Mesenchymal stem cell (in vitro differentiated cells and primary cell): ENCODE data around the gene TRMT11.
A peak's percentile ranks its signal among the peaks of the same experiment; 100 is the strongest.
"Not testable (repeated sequence)": the region's sequence is repeated elsewhere in the genome, so short reads cannot be mapped to it uniquely, and the experiment has no call there.

Experiments used
- DNase-seq: peaks from one replicate; pipeline ENCODE4 v3.0.0-alpha.2; 2013
- H2AFZ ChIP-seq: one replicate; pipeline ENCODE4 v1.6.1; 2013; ENCODE audit warnings: low read depth, mild to moderate bottlenecking, control low read depth, inconsistent platforms, low read length, moderate library complexity
- H2AK5ac ChIP-seq: 2 replicates; pipeline ENCODE4 v1.6.1; 2013; ENCODE audit warnings: low read length, moderate library complexity, mild to moderate bottlenecking, inconsistent platforms; ENCODE audit not compliant: severe bottlenecking
- H2BK120ac ChIP-seq: one replicate; pipeline ENCODE4 v1.6.1; 2013; ENCODE audit warnings: low read depth, mild to moderate bottlenecking, inconsistent platforms, low read length, moderate library complexity
- H2BK12ac ChIP-seq, 2 experiments: one replicate each; pipeline ENCODE4 v1.6.1; 2013; ENCODE audit warnings: inconsistent platforms in 2 of 2, low read length in 2 of 2, mild to moderate bottlenecking in 2 of 2, moderate library complexity in 2 of 2, control low read depth in 1 of 2
- H2BK15ac ChIP-seq: one replicate; pipeline ENCODE4 v1.6.1; 2013; ENCODE audit warnings: mild to moderate bottlenecking, low read depth, inconsistent platforms; ENCODE audit not compliant: poor library complexity, severe bottlenecking
- H2BK5ac ChIP-seq: 2 replicates; pipeline ENCODE4 v1.6.1; 2013; ENCODE audit warnings: low read depth, mild to moderate bottlenecking, low read length, control low read depth, inconsistent platforms; ENCODE audit not compliant: poor library complexity, severe bottlenecking
- H3K14ac ChIP-seq, 2 experiments: one replicate each; pipeline ENCODE4 v1.6.1; 2013; ENCODE audit warnings: inconsistent platforms in 2 of 2, low read length in 2 of 2, control low read depth in 1 of 2, mild to moderate bottlenecking in 1 of 2, moderate library complexity in 1 of 2
- H3K18ac ChIP-seq, 2 experiments: one replicate each; pipeline ENCODE4 v1.6.1; 2013; ENCODE audit warnings: inconsistent platforms in 2 of 2, low read length in 2 of 2, control low read depth in 1 of 2, low read depth in 1 of 2, mild to moderate bottlenecking in 1 of 2
- H3K23ac ChIP-seq, 2 experiments: one replicate each; pipeline ENCODE4 v1.6.1; 2013; ENCODE audit warnings: inconsistent platforms in 2 of 2, low read length in 2 of 2, mild to moderate bottlenecking in 2 of 2, moderate library complexity in 2 of 2, control low read depth in 1 of 2
- H3K27ac ChIP-seq: 2 replicates; pipeline ENCODE4 v1.5.1; 2013; ENCODE audit warnings: mild to moderate bottlenecking, moderate library complexity, low read length, control low read depth, inconsistent platforms; ENCODE audit not compliant: poor library complexity, severe bottlenecking
- H3K27me3 ChIP-seq, 2 experiments: 2 replicates each; pipeline versions ENCODE4 v1.6.1 to v1.7.0; 2013; ENCODE audit warnings: low read length in 2 of 2, mild to moderate bottlenecking in 2 of 2, moderate library complexity in 2 of 2, control low read depth in 1 of 2, inconsistent platforms in 1 of 2; ENCODE audit not compliant: control insufficient read depth in 1 of 2, insufficient read depth in 1 of 2
- H3K36me3 ChIP-seq, 2 experiments: 2 replicates each; pipeline versions ENCODE4 v1.6.1 to v1.7.0; 2013; ENCODE audit warnings: low read length in 2 of 2, control low read depth in 1 of 2, inconsistent platforms in 1 of 2, low read depth in 1 of 2, mild to moderate bottlenecking in 1 of 2; ENCODE audit not compliant: insufficient read depth in 2 of 2, control insufficient read depth in 1 of 2
- H3K4ac ChIP-seq, 2 experiments: one replicate each; pipeline ENCODE4 v1.6.1; 2013; ENCODE audit warnings: inconsistent platforms in 2 of 2, low read length in 2 of 2, mild to moderate bottlenecking in 2 of 2, moderate library complexity in 2 of 2, control low read depth in 1 of 2, low read depth in 1 of 2
- H3K4me1 ChIP-seq: 2 replicates; pipeline ENCODE4 v1.6.1; 2013; ENCODE audit warnings: low read depth, low read length, control low read depth; ENCODE audit not compliant: control insufficient read depth, insufficient read depth
- H3K4me2 ChIP-seq: 2 replicates; pipeline ENCODE4 v1.6.1; 2013; ENCODE audit warnings: low read length, mild to moderate bottlenecking, inconsistent platforms; ENCODE audit not compliant: poor library complexity, severe bottlenecking
- H3K4me3 ChIP-seq, 2 experiments: 2 replicates each; pipeline versions ENCODE4 v1.5.1 to v1.7.0; 2013; ENCODE audit warnings: low read length in 2 of 2, mild to moderate bottlenecking in 2 of 2, control low read depth in 1 of 2, low read depth in 1 of 2; ENCODE audit not compliant: insufficient read depth in 1 of 2
- H3K79me1 ChIP-seq: replicated peaks from 2 replicates; pipeline ENCODE4 v1.6.1; 2013; ENCODE audit warnings: mild to moderate bottlenecking, control low read depth, low read length, inconsistent platforms; ENCODE audit not compliant: poor library complexity, severe bottlenecking
- H3K9ac ChIP-seq: 2 replicates; pipeline ENCODE4 v1.7.0; 2013; ENCODE audit warnings: mild to moderate bottlenecking, low read length, moderate library complexity
- H3K9me3 ChIP-seq: 2 replicates; pipeline ENCODE4 v1.7.0; 2013; ENCODE audit warnings: mild to moderate bottlenecking, low read length; ENCODE audit not compliant: control insufficient read depth
- H4K8ac ChIP-seq: one replicate; pipeline ENCODE4 v1.6.1; 2013; ENCODE audit warnings: inconsistent platforms, mild to moderate bottlenecking, low read length, moderate library complexity
- H4K91ac ChIP-seq: one replicate; pipeline ENCODE4 v1.6.1; 2013; ENCODE audit warnings: mild to moderate bottlenecking, low read length, inconsistent platforms
- WGBS: methylation state at CpG from one replicate; pipeline ENCODE4 v1.1.7; 2013; ENCODE audit warnings: mixed read lengths; 5-methylcytosine and 5-hydroxymethylcytosine counted together

Gene TRMT11

GRCh38 chr6:126017668-126018067 lies 31.3 kb downstream of the TRMT11 start:
- Histone ChIP-seq H4K8ac (no peak overlapping the region), H3K4me3 (no peak overlapping the region), H3K18ac (no peak overlapping the region), H3K4ac (no peak overlapping the region), H4K91ac (no peak overlapping the region), H3K27ac (no peak overlapping the region), H3K9me3 (no peaks in the 10 kb centered on the region), H3K4me2 (no peak overlapping the region), H2AFZ (no peak overlapping the region), H3K36me3 (peaks cover 6 to 63% of the 10 kb centered on the region in 2 experiments), H3K9ac (no peak overlapping the region), H2BK15ac (no peak overlapping the region), H3K23ac (no peak overlapping the region), H3K4me1 (no peaks in the 10 kb centered on the region), H2BK12ac (no peak overlapping the region), H2BK120ac (no peak overlapping the region), H2BK5ac (no peak overlapping the region), H2AK5ac (no peak overlapping the region), H3K27me3 (no peaks in the 10 kb centered on the region), H3K14ac (no peak overlapping the region), H3K79me1 (peaks cover 2% of the 10 kb centered on the region)
- DNase-seq: no peak

- Histone ChIP-seq H2AK5ac (no peak overlapping the region), H3K4me3 (no peak overlapping the region), H2BK15ac (no peak overlapping the region), H3K9me3 (no peaks in the 10 kb centered on the region), H3K4ac (no peak overlapping the region), H3K4me1 (no peaks in the 10 kb centered on the region), H3K18ac (no peak overlapping the region), H3K14ac (no peak overlapping the region), H4K91ac (no peak overlapping the region), H2BK120ac (no peak overlapping the region), H3K27me3 (no peaks in the 10 kb centered on the region), H2BK5ac (no peak overlapping the region), H3K79me1 (peaks cover 2% of the 10 kb centered on the region), H3K36me3 (peaks cover 4 to 66% of the 10 kb centered on the region in 2 experiments), H2AFZ (no peak overlapping the region), H3K4me2 (no peak overlapping the region), H3K9ac (no peak overlapping the region), H2BK12ac (no peak overlapping the region), H3K23ac (no peak overlapping the region), H3K27ac (no peak overlapping the region), H4K8ac (no peak overlapping the region)
- no peak for DNase-seq
- WGBS: 95% methylated on average over 5 of the region's 5 CpGs
Observed at GRCh38 chr6:126020305-126021050, 34.1 kb downstream of the TRMT11 start.

GRCh38 chr6:126023474-126023873 lies 37.1 kb downstream of the TRMT11 start:
- H2BK12ac ChIP-seq, H3K9me3 ChIP-seq, H2BK120ac ChIP-seq, H2BK5ac ChIP-seq, H2AK5ac ChIP-seq, H2AFZ ChIP-seq, H3K4me2 ChIP-seq, H4K8ac ChIP-seq, H3K27ac ChIP-seq, H2BK15ac ChIP-seq, H3K4me1 ChIP-seq, H3K79me1 ChIP-seq, H3K14ac ChIP-seq, H3K9ac ChIP-seq, H3K4me3 ChIP-seq, H3K27me3 ChIP-seq, H3K4ac ChIP-seq, H3K23ac ChIP-seq, H3K18ac ChIP-seq, H4K91ac ChIP-seq: not testable (repeated sequence)
- WGBS: 89% methylated on average over 2 of the region's 3 CpGs
- peaks cover 4 to 64% of the 10 kb centered on the region in 2 experiments for H3K36me3 ChIP-seq
- peak; percentile 57 for DNase-seq

DNA sequence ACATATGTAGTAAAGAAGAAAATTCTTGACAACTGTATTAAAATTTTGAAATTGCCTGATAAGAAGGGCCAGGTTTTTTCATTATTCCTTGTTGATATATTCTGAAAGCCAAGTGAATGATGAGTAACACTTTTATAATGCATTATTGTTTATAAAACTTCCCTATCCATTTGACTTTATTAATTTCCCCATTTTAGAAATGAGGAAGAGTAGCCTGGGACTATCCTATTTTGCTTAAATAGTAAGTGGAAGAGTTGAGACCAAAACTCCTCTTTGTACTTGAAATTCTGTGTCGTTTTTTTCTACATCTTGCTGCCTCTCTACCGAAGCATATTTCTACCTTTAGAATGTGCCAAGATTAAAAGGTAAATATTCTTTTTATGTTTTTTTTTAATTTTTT lies 39.7 kb downstream of the TRMT11 start:
- H3K14ac ChIP-seq: no peak overlapping the region
- DNase-seq: no peak
- no peak overlapping the region for H3K9ac ChIP-seq
- no peaks in the 10 kb centered on the region for H3K27me3 ChIP-seq
- H3K36me3 ChIP-seq: peaks cover 4 to 53% of the 10 kb centered on the region in 2 experiments
- no peak overlapping the region for H3K4me3 ChIP-seq
- WGBS: no CpG with 5 or more reads among the region's 2 CpGs
- H3K79me1 ChIP-seq: no peaks in the 10 kb centered on the region
- no peak overlapping the region for H2AK5ac ChIP-seq
- no peaks in the 10 kb centered on the region for H3K4me1 ChIP-seq
- H3K4me2 ChIP-seq: no peak overlapping the region
- H2BK5ac ChIP-seq: no peak overlapping the region
- H3K4ac ChIP-seq: no peak overlapping the region
- no peak overlapping the region for H3K23ac ChIP-seq
- H2BK12ac ChIP-seq: no peak overlapping the region
- H3K9me3 ChIP-seq: no peaks in the 10 kb centered on the region
- no peak overlapping the region for H2BK15ac ChIP-seq
- H4K8ac ChIP-seq: no peak overlapping the region
- no peak overlapping the region for H3K18ac ChIP-seq
- no peak overlapping the region for H2BK120ac ChIP-seq
- H3K27ac ChIP-seq: no peak overlapping the region
- no peak overlapping the region for H2AFZ ChIP-seq
- H4K91ac ChIP-seq: no peak overlapping the region
